ENCODE measurements around the gene EYA4.
A peak's percentile ranks its signal among the peaks of the same experiment; 100 is the strongest.
"Not testable (repeated sequence)": the region's sequence is repeated elsewhere in the genome, so short reads cannot be mapped to it uniquely, and the experiment has no call there.

EYA4 gene

GRCh38 chr6:133532908-133533307 lies 291.8 kb downstream of the EYA4 start:
- no peak for DNase-seq (ENCODE audit: low read depth)

- DNase-seq (ENCODE audit: low read depth): no peak
Measured at GRCh38 chr6:133539502-133540259, 298.5 kb downstream of the EYA4 start.

- no peak for DNase-seq (ENCODE audit: low read depth)
Measured at GRCh38 chr6:133540361-133540760, 299.2 kb downstream of the EYA4 start.

- DNase-seq (ENCODE audit: low read depth): no peak
Measured at GRCh38 chr6:133541040-133541439, 299.9 kb downstream of the EYA4 start.

- peak; percentile 66 for DNase-seq (ENCODE audit: low read depth)
Measured at GRCh38 chr6:133542056-133542821, 301.1 kb downstream of the EYA4 start.

GRCh38 chr6:133544419-133544818 lies 303.3 kb downstream of the EYA4 start:
- DNase-seq (ENCODE audit: low read depth): no peak

GRCh38 chr6:133546098-133546497 lies 304.9 kb downstream of the EYA4 start:
- no peak for DNase-seq (ENCODE audit: low read depth)

GRCh38 chr6:133547136-133547535 lies 306.0 kb downstream of the EYA4 start:
- no peak for DNase-seq (ENCODE audit: low read depth)

- no peak for DNase-seq (ENCODE audit: low read depth)
Measured at GRCh38 chr6:133548423-133549159, 307.4 kb downstream of the EYA4 start.

- no peak for DNase-seq (ENCODE audit: low read depth)
Measured at GRCh38 chr6:133549371-133549801, 308.2 kb downstream of the EYA4 start.

- no peak for DNase-seq (ENCODE audit: low read depth)
Measured at GRCh38 chr6:133550026-133550425, 308.9 kb downstream of the EYA4 start.

- peak; percentile 13 for DNase-seq (ENCODE audit: low read depth)
Measured at GRCh38 chr6:133551436-133551835, 310.3 kb downstream of the EYA4 start.

- peak; percentile 89 for DNase-seq (ENCODE audit: low read depth)
Measured at GRCh38 chr6:133551847-133552341, 310.7 kb downstream of the EYA4 start.

- DNase-seq (ENCODE audit: low read depth): peak; percentile 73
Measured at GRCh38 chr6:133553652-133554051, 312.5 kb downstream of the EYA4 start.

GRCh38 chr6:133554121-133554520 lies 313.0 kb downstream of the EYA4 start:
- DNase-seq (ENCODE audit: low read depth): not testable (repeated sequence)

GRCh38 chr6:133555685-133556084 lies 314.5 kb downstream of the EYA4 start:
- no peak for DNase-seq (ENCODE audit: low read depth)

- no peak for DNase-seq (ENCODE audit: low read depth)
Measured at GRCh38 chr6:133559926-133560325, 318.8 kb downstream of the EYA4 start.

- DNase-seq (ENCODE audit: low read depth): peak; percentile 19
Measured at GRCh38 chr6:133567636-133568035, 326.5 kb downstream of the EYA4 start.

- DNase-seq (ENCODE audit: low read depth): peak; percentile 97
Measured at GRCh38 chr6:133568970-133569889, 328.1 kb downstream of the EYA4 start.

- DNase-seq (ENCODE audit: low read depth): no peak
Measured at GRCh38 chr6:133571681-133572080, 330.5 kb downstream of the EYA4 start.

GRCh38 chr6:133577851-133578250 lies 336.7 kb downstream of the EYA4 start:
- no peak for DNase-seq (ENCODE audit: low read depth)
